K562 (cell line): ENCODE data around the gene GMDS. TPM values are rescaled to one million over a fixed set of nuclear protein-coding genes. Genes with fewer than 3 reads are reported as not detected.

Source experiments
- CBFB ChIP-seq: sonication (generic); formaldehyde crosslinking; IDR thresholded peaks from 2 replicates; pipeline ENCODE4 v1.4.0; 2020; ENCODE audit warnings: mild to moderate bottlenecking, missing genetic modification reagents
- CCNT2 ChIP-seq: IDR thresholded peaks from 2 replicates; pipeline ENCODE4 v1.6.1; 2011; ENCODE audit warnings: borderline replicate concordance, low read depth, mild to moderate bottlenecking, moderate library complexity, mixed read lengths, low read length; ENCODE audit not compliant: insufficient read length; ENCODE audit errors: extremely low read depth
- FIP1L1 ChIP-seq: fragments of 200-400 bp; formaldehyde crosslinking; IDR thresholded peaks from 2 replicates; pipeline ENCODE4 v1.6.1; 2018; ENCODE audit warnings: mild to moderate bottlenecking, low read depth, low read length; ENCODE audit not compliant: poor library complexity, severe bottlenecking
- HDAC1 ChIP-seq, 2 experiments: fragments of 450-650 bp; IDR thresholded peaks; 2 replicates each; pipeline ENCODE4 v1.6.1; 2016 to 2017; ENCODE audit warnings: inconsistent platforms in 1 of 2, mild to moderate bottlenecking in 1 of 2, moderate library complexity in 1 of 2
- HNRNPLL ChIP-seq: fragments of 200-400 bp; formaldehyde crosslinking; IDR thresholded peaks from 2 replicates; pipeline ENCODE4 v1.6.1; 2017; ENCODE audit warnings: low read length, low read depth, mild to moderate bottlenecking; ENCODE audit not compliant: poor library complexity, severe bottlenecking
- JUND ChIP-seq, 2 experiments: IDR thresholded peaks; 2 replicates in 1 of 2; 3 replicates in 1 of 2; pipeline ENCODE4 v1.6.1; 2011; ENCODE audit warnings: borderline replicate concordance in 2 of 2, low read depth in 2 of 2, low read length in 2 of 2, improper control_type of control experiment in 1 of 2, missing biosample characterization in 1 of 2, missing genetic modification characterization in 1 of 2, missing genetic modification reagents in 1 of 2
- MYC ChIP-seq, 2 experiments: fragments of 250-450 bp in 1 of 2; sonication (Bioruptor Pico) in 1 of 2; IDR thresholded peaks; 2 replicates each; pipeline versions ENCODE4 v1.5.1 to v1.6.1; 2012 to 2021; ENCODE audit warnings: low read depth in 2 of 2, borderline replicate concordance in 1 of 2, improper control_type of control experiment in 1 of 2, low read length in 1 of 2, mild to moderate bottlenecking in 1 of 2, moderate library complexity in 1 of 2
- NBN ChIP-seq: fragments of 450-650 bp; IDR thresholded peaks from 2 replicates; pipeline ENCODE4 v1.6.1; 2016; ENCODE audit warnings: low read depth, mild to moderate bottlenecking
- NR4A1 ChIP-seq, 2 experiments: fragments of 250-450 bp in 1 of 2; fragments of 450-650 bp in 1 of 2; sonication (Bioruptor Pico) in 1 of 2; IDR thresholded peaks; 2 replicates each; pipeline versions ENCODE4 v1.4.0 to v1.6.1; 2016 to 2020; ENCODE audit warnings: mild to moderate bottlenecking in 2 of 2, missing compliant biosample characterization in 1 of 2, missing genetic modification characterization in 1 of 2, moderate library complexity in 1 of 2
- PURB ChIP-seq: sonication (generic); formaldehyde crosslinking; IDR thresholded peaks from 2 replicates; pipeline ENCODE4 v1.9.0; 2021; ENCODE audit warnings: low read depth, mild to moderate bottlenecking, missing genetic modification reagents
- RBM25 ChIP-seq: fragments of 200-400 bp; formaldehyde crosslinking; IDR thresholded peaks from 2 replicates; pipeline ENCODE4 v1.6.1; 2018; ENCODE audit warnings: low read length, low read depth, moderate library complexity; ENCODE audit not compliant: severe bottlenecking
- SETDB1 ChIP-seq: IDR thresholded peaks from one replicate; pipeline ENCODE4 v1.6.1; 2012; ENCODE audit warnings: low read length, control low read depth, inconsistent platforms
- ZBTB7A ChIP-seq: IDR thresholded peaks from 2 replicates; pipeline ENCODE4 v1.6.1; 2011; ENCODE audit warnings: low read depth, mild to moderate bottlenecking, low read length, moderate library complexity, borderline replicate concordance; ENCODE audit not compliant: control insufficient read depth
- ZNF184 ChIP-seq: sonication (generic); formaldehyde crosslinking; IDR thresholded peaks from 2 replicates; pipeline ENCODE4 v1.5.0; 2020; ENCODE audit warnings: missing genetic modification reagents
- ZNF511 ChIP-seq: sonication (generic); formaldehyde crosslinking; IDR thresholded peaks from 2 replicates; pipeline ENCODE4 v1.8.0; 2022; ENCODE audit warnings: mild to moderate bottlenecking, missing genetic modification reagents
- ZNF766 ChIP-seq: fragments of 200-800 bp; sonication (Bioruptor generic); conservative IDR thresholded peaks from 2 replicates; pipeline ENCODE4 v1.6.1; 2016; ENCODE audit warnings: missing genetic modification characterization, missing compliant biosample characterization
- polyA plus RNA-seq, 8 experiments: library from polyadenylated mRNA; depleted of rRNA in 4 of 8; stranded (reverse) in 5 of 8; unstranded in 3 of 8; fragments of >200 nt; fragmentation: Nextera tagmentation in 2 of 8; fragmentation: Illumina TruSeq in 1 of 8; extraction: Ambion mirVana in 2 of 8; extraction: Trizol in 1 of 8; gene quantifications; 2 replicates each; pipeline versions ENCODE4 v1.2.1 to v1.2.3, GENCODE V29; 2011 to 2014; ENCODE audit warnings: inconsistent platforms in 1 of 8, missing spikeins in 1 of 8
- total RNA-seq, 7 experiments: library from RNA; depleted of rRNA in 6 of 7; stranded (reverse); fragments of >200 nt in 6 of 7; fragmentation: Illumina TruSeq in 2 of 7; extraction: Trizol in 2 of 7; gene quantifications; 2 replicates each; pipeline versions ENCODE4 v1.2.1 to v1.2.3, GENCODE V29; 2011 to 2021; ENCODE audit warnings: low replicate concordance in 1 of 7
- TF ChIP-seq, protein P1 (sequence below), 3 experiments: IDR thresholded peaks in 2 of 3; conservative IDR thresholded peaks in 1 of 3; 2 replicates each; pipeline ENCODE4 v1.5.1; 2011 to 2012; ENCODE audit warnings: low read length in 3 of 3, mild to moderate bottlenecking in 3 of 3, control low read depth in 2 of 3, improper control_type of control experiment in 1 of 3, inconsistent platforms in 1 of 3, low read depth in 1 of 3, mixed read lengths in 1 of 3, moderate library complexity in 1 of 3; ENCODE audit not compliant: insufficient read depth in 2 of 3
- TF ChIP-seq, protein P2 (sequence below): sonication (generic); formaldehyde crosslinking; IDR thresholded peaks from 2 replicates; pipeline ENCODE4 v1.8.0; 2023; ENCODE audit warnings: mild to moderate bottlenecking, missing genetic modification reagents

The GMDS gene
- total and polyA plus RNA-seq, 9 of the 15 experiments (the other 6 are each of a cell fraction or from before 2014, with no cell fraction given): 0.48 to 31.8 (median 13.4) TPM

DNA sequence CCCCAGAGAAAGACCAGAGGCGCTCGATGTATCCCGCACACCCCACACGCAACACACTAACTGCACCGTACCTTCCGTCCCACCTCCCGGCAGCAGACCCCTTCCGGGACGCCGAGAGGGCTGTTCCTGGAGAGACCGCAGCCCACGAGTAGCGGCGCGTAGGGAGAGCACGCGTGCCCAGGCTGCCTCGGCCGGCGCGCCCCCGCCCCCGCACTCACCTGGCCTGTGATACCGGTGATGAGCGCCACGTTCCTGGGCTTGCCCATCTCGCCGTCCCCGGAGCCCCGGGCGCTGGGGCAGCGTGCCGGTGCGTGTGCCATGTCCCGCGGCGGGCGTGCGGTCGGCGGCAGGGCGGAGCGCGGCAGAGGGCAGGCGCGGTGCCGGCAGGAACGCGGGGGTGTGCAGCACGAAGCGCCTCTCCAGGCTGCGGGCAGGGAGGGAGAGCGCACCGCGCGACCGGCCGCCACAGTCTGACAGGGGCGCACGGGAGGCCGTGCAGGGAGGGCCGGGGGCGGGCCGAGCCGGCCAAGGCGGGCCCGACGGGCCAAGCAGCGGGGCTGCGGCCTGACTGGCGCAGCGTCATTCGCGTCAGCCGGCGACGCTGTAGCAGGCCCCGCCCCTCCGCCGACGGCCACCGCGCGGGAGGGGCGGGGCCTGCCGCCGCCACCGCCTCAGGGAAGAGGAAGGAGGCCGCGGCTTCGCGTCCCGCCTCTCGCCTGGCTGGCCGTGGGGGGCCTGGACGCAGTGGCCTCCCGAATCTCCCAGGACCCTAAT lies at the start of gene GMDS (continued):
- TF ChIP-seq, protein P1, sequence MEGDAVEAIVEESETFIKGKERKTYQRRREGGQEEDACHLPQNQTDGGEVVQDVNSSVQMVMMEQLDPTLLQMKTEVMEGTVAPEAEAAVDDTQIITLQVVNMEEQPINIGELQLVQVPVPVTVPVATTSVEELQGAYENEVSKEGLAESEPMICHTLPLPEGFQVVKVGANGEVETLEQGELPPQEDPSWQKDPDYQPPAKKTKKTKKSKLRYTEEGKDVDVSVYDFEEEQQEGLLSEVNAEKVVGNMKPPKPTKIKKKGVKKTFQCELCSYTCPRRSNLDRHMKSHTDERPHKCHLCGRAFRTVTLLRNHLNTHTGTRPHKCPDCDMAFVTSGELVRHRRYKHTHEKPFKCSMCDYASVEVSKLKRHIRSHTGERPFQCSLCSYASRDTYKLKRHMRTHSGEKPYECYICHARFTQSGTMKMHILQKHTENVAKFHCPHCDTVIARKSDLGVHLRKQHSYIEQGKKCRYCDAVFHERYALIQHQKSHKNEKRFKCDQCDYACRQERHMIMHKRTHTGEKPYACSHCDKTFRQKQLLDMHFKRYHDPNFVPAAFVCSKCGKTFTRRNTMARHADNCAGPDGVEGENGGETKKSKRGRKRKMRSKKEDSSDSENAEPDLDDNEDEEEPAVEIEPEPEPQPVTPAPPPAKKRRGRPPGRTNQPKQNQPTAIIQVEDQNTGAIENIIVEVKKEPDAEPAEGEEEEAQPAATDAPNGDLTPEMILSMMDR (IDR thresholded peaks at IDR 0.05 in 2 of 3, conservative IDR thresholded peaks at IDR 0.05 in 1 of 3; ENCODE audit: insufficient read depth in 2 of 3, low read depth in 1 of 3, low read length in 3 of 3): 0 out of 6 replicates have a peak, but pooled peaks of 1 of the 3 experiments have one; percentile 1
- TF ChIP-seq CCNT2 (peak; percentile 78), ZBTB7A (no peak; the same call in 1 of the 2 replicates), ZNF184 (CRISPR knock-in tag) (no peak), PURB (CRISPR knock-in tag) (no peak), ZNF766 (0 out of 2 replicates have a peak, but pooled peaks have one; percentile 17), FIP1L1 (peak; percentile 46), SETDB1 (peak; percentile 39), RBM25 (peak; percentile 37), NR4A1 (CRISPR knock-in tag; IDR thresholded peaks at IDR 0.05) (no peak), NR4A1 (tag; IDR thresholded peaks at IDR 0.05) (0 out of 2 replicates have a peak, but pooled peaks have one; percentile 25), ZNF511 (peak; percentile 85), HDAC1 (IDR thresholded peaks at IDR 0.05) (peak in 1 of 2 experiments; percentile 49; a peak in 1 of 4 replicates), JUND (IDR thresholded peaks at IDR 0.05; ENCODE audit: borderline replicate concordance, low read depth, low read length) (peak; percentile 34; the same call in 1 of the 2 replicates), JUND (tag; IDR thresholded peaks at IDR 0.05; ENCODE audit: borderline replicate concordance, low read depth, low read length) (no peak; the same call in 2 of the 3 replicates), CBFB (CRISPR knock-in tag) (0 out of 2 replicates have a peak, but pooled peaks have one; percentile 65), MYC (IDR thresholded peaks at IDR 0.05; ENCODE audit: low read depth, low read length) (peak; percentile 44; the same call in 1 of the 2 replicates), MYC (CRISPR knock-in tag; IDR thresholded peaks at IDR 0.05; ENCODE audit: borderline replicate concordance, low read depth) (no peak), HNRNPLL (peak; percentile 36), NBN (no peak)
- TF ChIP-seq, protein P2, sequence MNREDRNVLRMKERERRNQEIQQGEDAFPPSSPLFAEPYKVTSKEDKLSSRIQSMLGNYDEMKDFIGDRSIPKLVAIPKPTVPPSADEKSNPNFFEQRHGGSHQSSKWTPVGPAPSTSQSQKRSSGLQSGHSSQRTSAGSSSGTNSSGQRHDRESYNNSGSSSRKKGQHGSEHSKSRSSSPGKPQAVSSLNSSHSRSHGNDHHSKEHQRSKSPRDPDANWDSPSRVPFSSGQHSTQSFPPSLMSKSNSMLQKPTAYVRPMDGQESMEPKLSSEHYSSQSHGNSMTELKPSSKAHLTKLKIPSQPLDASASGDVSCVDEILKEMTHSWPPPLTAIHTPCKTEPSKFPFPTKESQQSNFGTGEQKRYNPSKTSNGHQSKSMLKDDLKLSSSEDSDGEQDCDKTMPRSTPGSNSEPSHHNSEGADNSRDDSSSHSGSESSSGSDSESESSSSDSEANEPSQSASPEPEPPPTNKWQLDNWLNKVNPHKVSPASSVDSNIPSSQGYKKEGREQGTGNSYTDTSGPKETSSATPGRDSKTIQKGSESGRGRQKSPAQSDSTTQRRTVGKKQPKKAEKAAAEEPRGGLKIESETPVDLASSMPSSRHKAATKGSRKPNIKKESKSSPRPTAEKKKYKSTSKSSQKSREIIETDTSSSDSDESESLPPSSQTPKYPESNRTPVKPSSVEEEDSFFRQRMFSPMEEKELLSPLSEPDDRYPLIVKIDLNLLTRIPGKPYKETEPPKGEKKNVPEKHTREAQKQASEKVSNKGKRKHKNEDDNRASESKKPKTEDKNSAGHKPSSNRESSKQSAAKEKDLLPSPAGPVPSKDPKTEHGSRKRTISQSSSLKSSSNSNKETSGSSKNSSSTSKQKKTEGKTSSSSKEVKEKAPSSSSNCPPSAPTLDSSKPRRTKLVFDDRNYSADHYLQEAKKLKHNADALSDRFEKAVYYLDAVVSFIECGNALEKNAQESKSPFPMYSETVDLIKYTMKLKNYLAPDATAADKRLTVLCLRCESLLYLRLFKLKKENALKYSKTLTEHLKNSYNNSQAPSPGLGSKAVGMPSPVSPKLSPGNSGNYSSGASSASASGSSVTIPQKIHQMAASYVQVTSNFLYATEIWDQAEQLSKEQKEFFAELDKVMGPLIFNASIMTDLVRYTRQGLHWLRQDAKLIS: no peak; the same call in 1 of the 2 replicates
